Breast epithelium (tissue), 4 donors: ENCODE data around the gene PLA2G4D. TPM values are rescaled to one million over a fixed set of nuclear protein-coding genes. Genes with fewer than 3 reads are reported as not detected.
A peak's percentile ranks its signal among the peaks of the same experiment; 100 is the strongest.

ENCODE experiments used
- DNase-seq, 2 donors: peaks; one replicate each; pipeline ENCODE4 v3.0.0-alpha.2; 2019; ENCODE audit warnings: low spot score in 2 of 2
- H3K27ac ChIP-seq, 2 donors: fragments of 200-600 bp; sonication (generic) in 1 of 2; one replicate each; pipeline ENCODE4 v1.5.1; 2016 to 2019; ENCODE audit warnings: mild to moderate bottlenecking in 1 of 2
- H3K27me3 ChIP-seq, 2 donors: fragments of 200-600 bp; sonication (generic) in 1 of 2; one replicate each; pipeline versions ENCODE4 v1.5.1 to v1.6.0; 2017 to 2019; ENCODE audit warnings: control low read depth in 1 of 2, mild to moderate bottlenecking in 1 of 2
- H3K36me3 ChIP-seq: fragments of 200-600 bp; one replicate; pipeline ENCODE4 v1.5.1; 2019
- H3K4me1 ChIP-seq, 2 donors: fragments of 200-600 bp; sonication (generic); one replicate each; pipeline ENCODE4 v1.5.1; 2016 to 2019; ENCODE audit warnings: control low read depth in 1 of 2
- H3K4me3 ChIP-seq, 3 donors: fragments of 200-600 bp; sonication (generic); 1 replicate in 2 of 3; 2 replicates in 1 of 3; pipeline ENCODE4 v1.5.1; 2016 to 2019; ENCODE audit warnings: mild to moderate bottlenecking in 3 of 3, moderate library complexity in 2 of 3
- H3K9me3 ChIP-seq, 2 donors: fragments of 200-600 bp; sonication (generic) in 1 of 2; one replicate each; pipeline ENCODE4 v1.5.1; 2016 to 2019; ENCODE audit warnings: control low read depth in 1 of 2
- POLR2A ChIP-seq: fragments of 450-650 bp; IDR thresholded peaks from one replicate; pipeline ENCODE4 v1.6.1; 2016; ENCODE audit warnings: antibody characterized with exemption, mild to moderate bottlenecking, moderate library complexity
- POLR2AphosphoS5 ChIP-seq, 3 donors: sonication (generic); formaldehyde crosslinking; IDR thresholded peaks; one replicate each; pipeline ENCODE4 v1.6.1; 2017; ENCODE audit warnings: antibody characterized with exemption in 3 of 3
- intact Hi-C: fragments of 100-400 bp; cut with DNase I; formaldehyde crosslinking; loops from one replicate; pipeline ENCODE4 v1.15.1; 2023; ENCODE audit warnings: low total_unique reads
- total RNA-seq, 3 donors: library from RNA; depleted of rRNA; stranded (reverse); fragments of >200 nt; gene quantifications; one replicate each; pipeline ENCODE4 v1.1.0, GENCODE V29; 2016
- TF ChIP-seq, protein P1 (sequence below), 3 donors: fragments of 450-650 bp; IDR thresholded peaks; one replicate each; pipeline ENCODE4 v1.5.1; 2016 to 2017; ENCODE audit warnings: antibody characterized with exemption in 3 of 3, mild to moderate bottlenecking in 3 of 3, moderate library complexity in 3 of 3

The PLA2G4D gene
- total RNA-seq, 3 donors from 2014 or later, result not detected

DNA sequence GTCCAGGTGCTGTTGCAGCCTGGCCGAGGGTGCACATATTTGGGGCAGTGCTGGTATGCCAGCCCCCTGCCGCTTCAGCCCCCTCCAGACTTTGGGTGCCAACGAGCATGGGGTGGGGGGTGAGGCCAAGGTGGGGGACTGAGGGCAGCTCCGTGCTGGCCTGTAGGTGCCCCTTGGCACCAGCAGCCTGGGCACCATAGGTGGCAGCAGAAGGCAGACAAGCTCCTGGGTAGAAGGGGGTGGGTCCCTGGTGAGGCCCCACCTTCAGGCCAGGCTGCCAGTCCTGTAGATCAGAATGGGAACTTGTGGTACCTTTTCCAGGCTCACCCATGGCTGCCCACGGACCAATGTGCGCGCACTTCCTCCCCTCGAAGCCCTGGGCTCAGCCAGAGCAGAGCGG is 57.4 kb downstream of the PLA2G4D start:
- no peaks in the 10 kb centered on the region for H3K9me3 ChIP-seq
- no peak overlapping the region for H3K27ac ChIP-seq
- TF ChIP-seq POLR2AphosphoS5 (IDR thresholded peaks at IDR 0.05) (no peak), POLR2A (no peak)
- TF ChIP-seq, protein P1, sequence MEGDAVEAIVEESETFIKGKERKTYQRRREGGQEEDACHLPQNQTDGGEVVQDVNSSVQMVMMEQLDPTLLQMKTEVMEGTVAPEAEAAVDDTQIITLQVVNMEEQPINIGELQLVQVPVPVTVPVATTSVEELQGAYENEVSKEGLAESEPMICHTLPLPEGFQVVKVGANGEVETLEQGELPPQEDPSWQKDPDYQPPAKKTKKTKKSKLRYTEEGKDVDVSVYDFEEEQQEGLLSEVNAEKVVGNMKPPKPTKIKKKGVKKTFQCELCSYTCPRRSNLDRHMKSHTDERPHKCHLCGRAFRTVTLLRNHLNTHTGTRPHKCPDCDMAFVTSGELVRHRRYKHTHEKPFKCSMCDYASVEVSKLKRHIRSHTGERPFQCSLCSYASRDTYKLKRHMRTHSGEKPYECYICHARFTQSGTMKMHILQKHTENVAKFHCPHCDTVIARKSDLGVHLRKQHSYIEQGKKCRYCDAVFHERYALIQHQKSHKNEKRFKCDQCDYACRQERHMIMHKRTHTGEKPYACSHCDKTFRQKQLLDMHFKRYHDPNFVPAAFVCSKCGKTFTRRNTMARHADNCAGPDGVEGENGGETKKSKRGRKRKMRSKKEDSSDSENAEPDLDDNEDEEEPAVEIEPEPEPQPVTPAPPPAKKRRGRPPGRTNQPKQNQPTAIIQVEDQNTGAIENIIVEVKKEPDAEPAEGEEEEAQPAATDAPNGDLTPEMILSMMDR (IDR thresholded peaks at IDR 0.05), result no peak
- intact Hi-C loops, result no loop called here
- no peaks in the 10 kb centered on the region for H3K36me3 ChIP-seq
- DNase-seq, result no peak
- H3K4me1 ChIP-seq, result no peaks in the 10 kb centered on the region
- no peaks in the 10 kb centered on the region for H3K27me3 ChIP-seq
- no peak overlapping the region for H3K4me3 ChIP-seq

DNA sequence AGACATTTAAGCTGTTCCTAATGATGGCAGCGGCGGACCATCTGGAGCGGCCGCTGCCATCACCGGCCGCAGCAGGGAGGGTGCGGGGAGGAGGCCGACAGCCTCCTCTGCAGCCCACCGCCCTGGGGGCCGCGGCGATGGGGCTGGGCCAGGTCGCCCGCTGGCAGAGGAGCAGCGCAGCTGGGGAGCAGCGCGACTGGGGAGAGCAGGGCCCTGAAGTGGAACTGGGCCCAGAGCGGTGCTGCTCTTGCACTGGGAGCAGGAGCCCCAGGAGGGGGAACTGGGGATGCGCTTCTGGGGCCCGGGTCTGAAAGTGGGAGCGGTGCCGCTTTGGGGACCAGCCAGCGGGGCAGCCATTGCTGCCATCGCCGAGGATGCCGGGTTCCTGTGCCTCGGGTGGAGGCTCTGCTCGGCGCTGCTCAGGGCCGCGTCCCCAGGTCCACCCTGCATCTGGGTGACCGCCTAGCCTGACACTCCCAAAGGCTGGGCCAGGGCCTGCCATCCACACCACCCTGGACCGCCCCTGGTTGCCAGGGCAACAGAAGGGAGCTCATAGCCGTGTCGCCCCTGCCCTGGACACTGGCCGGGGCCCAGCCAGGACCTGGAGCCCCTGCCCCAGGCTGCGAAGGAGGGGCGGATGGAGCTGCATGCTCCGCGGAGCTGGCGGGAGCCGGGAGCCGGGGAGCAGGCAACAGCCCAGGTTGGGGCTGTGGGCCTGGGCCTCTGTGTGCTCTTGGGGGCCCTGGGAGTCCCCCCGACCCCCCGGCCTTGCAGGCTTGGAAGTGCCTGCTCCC is 58.1 kb downstream of the PLA2G4D start:
- Histone ChIP-seq H3K27me3 (no peaks in the 10 kb centered on the region), H3K36me3 (no peaks in the 10 kb centered on the region), H3K4me3 (no peak overlapping the region), H3K9me3 (no peaks in the 10 kb centered on the region), H3K27ac (no peak overlapping the region), H3K4me1 (no peaks in the 10 kb centered on the region)
- no peak for DNase-seq
- intact Hi-C loops, result no loop called here
- TF ChIP-seq POLR2A (no peak), POLR2AphosphoS5 (IDR thresholded peaks at IDR 0.05) (no peak)
- TF ChIP-seq, protein P1 (IDR thresholded peaks at IDR 0.05), result no peak

DNA sequence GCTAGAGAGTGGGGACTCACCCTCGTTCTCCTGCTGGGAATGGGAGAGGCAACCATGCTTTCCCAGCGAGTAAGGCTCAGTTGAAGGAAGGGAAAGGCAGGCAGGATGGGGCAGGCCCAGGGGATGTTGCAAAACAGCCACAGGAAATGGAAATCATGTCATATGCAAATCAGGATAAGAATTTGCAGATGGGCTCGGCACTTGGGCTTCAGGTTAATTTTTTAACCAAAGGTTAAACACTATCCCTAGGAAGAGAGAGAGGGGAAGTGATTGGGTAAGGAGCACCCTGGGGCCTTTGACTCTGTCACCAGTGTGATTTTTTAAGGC is 59.0 kb downstream of the PLA2G4D start:
- Histone ChIP-seq H3K36me3 (no peaks in the 10 kb centered on the region), H3K4me3 (no peak overlapping the region), H3K9me3 (no peaks in the 10 kb centered on the region), H3K4me1 (no peaks in the 10 kb centered on the region), H3K27ac (no peak overlapping the region), H3K27me3 (no peaks in the 10 kb centered on the region)
- TF ChIP-seq, protein P1 (IDR thresholded peaks at IDR 0.05), result no peak
- TF ChIP-seq POLR2AphosphoS5 (IDR thresholded peaks at IDR 0.05) (peak in 1 of 3 donors; percentile 19), POLR2A (no peak)
- intact Hi-C loops, result no loop called here
- DNase-seq, result no peak

DNA sequence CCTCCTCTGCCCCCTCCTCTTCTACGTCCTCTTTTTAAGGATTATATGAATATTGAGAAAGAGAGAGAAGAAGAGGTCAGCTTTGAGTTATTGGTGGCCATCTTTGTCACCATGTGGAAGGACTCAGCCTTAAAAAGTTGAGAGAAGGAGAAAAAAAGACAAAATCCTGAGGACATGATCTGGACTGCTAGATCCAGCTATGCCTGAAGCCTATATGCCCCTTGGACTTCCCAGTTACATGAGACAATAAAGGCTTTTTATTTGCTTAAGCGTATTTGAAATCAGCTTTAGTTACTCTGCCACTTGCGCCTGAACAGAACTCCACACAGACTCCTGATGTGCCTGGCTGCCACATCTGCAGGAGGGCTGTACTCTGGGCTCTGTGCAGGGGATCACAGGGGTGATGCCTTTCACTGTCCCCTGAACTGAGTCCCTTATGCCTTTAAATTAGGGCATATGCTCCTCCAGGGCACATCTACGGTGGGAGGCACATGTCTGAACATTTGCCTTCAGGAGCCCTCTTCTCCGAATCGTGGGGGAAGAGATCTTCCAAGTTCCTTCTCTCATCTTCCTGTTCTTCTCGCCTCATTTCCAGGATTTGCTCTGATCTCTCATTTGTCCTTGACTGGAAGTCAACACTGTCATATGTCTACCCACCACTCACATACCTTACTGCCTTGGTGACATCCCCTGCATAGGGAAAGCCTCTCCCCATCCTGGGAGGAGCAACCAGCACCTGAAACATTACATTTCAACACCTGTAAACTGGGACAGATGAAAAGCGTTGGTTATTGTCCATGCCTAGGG is 59.5 kb downstream of the PLA2G4D start:
- H3K4me3 ChIP-seq, result no peak overlapping the region
- H3K27ac ChIP-seq, result peak overlapping the region in 1 of 2 donors; percentile 52
- intact Hi-C loops, result no loop called here
- DNase-seq, result no peak
- no peaks in the 10 kb centered on the region for H3K27me3 ChIP-seq
- TF ChIP-seq POLR2A (no peak), POLR2AphosphoS5 (IDR thresholded peaks at IDR 0.05) (no peak)
- TF ChIP-seq, protein P1 (IDR thresholded peaks at IDR 0.05), result no peak
- no peaks in the 10 kb centered on the region for H3K4me1 ChIP-seq
- H3K9me3 ChIP-seq, result no peaks in the 10 kb centered on the region
- H3K36me3 ChIP-seq, result no peaks in the 10 kb centered on the region
